Spinal cord (tissue), 10 donors: ENCODE results near the gene KLHL40. TPM values are rescaled to one million over a fixed set of nuclear protein-coding genes. Genes with fewer than 3 reads are reported as not detected.

Source experiments
- DNase-seq, 6 donors: peaks; one replicate each; pipeline versions ENCODE4 v3.0.0 to v3.0.0-alpha.2; 2013 to 2015; ENCODE audit warnings: low spot score in 6 of 6, low read depth in 4 of 6
- H3K27ac ChIP-seq: one replicate; pipeline ENCODE4 v1.5.1; 2013; ENCODE audit warnings: low read depth, low read length, control low read depth
- H3K27me3 ChIP-seq: one replicate; pipeline ENCODE4 v1.6.1; 2013; ENCODE audit warnings: low read length; ENCODE audit not compliant: control insufficient read depth, insufficient read depth
- H3K36me3 ChIP-seq: one replicate; pipeline ENCODE4 v1.6.1; 2013; ENCODE audit warnings: low read length; ENCODE audit not compliant: control insufficient read depth, insufficient read depth
- H3K4me1 ChIP-seq: one replicate; pipeline ENCODE4 v1.6.1; 2013; ENCODE audit warnings: low read length; ENCODE audit not compliant: control insufficient read depth, insufficient read depth
- H3K4me3 ChIP-seq: one replicate; pipeline ENCODE4 v1.5.1; 2013; ENCODE audit warnings: low read depth, low read length, control low read depth
- H3K9me3 ChIP-seq: one replicate; pipeline ENCODE4 v1.6.1; 2013; ENCODE audit warnings: low read length; ENCODE audit not compliant: control insufficient read depth, insufficient read depth
- WGBS: methylation state at CpG from one replicate; pipeline ENCODE4 v1.1.5; 2013; ENCODE audit warnings: missing lambda C conversion rate; ENCODE audit not compliant: insufficient coverage; 5-methylcytosine and 5-hydroxymethylcytosine counted together
- polyA plus RNA-seq, 2 donors: library from polyadenylated mRNA; unstranded; fragments of 120-200 nt; gene quantifications; one replicate each; pipeline ENCODE4 v1.2.1, GENCODE V29; 2013; ENCODE audit not compliant: insufficient read length in 2 of 2
- total RNA-seq, 2 donors: library from RNA; depleted of rRNA in 1 of 2; stranded (reverse); fragments of 120-200 nt in 1 of 2; fragments of >200 nt in 1 of 2; gene quantifications; one replicate each; pipeline versions ENCODE4 v1.2.3 to v1.2.4, GENCODE V29; 2013 to 2014
- donor health status: healthy.

KLHL40 gene
- total and polyA plus RNA-seq, 4 donors, result 0.11 to 0.38 (median 0.21) TPM; not detected in 1

DNA sequence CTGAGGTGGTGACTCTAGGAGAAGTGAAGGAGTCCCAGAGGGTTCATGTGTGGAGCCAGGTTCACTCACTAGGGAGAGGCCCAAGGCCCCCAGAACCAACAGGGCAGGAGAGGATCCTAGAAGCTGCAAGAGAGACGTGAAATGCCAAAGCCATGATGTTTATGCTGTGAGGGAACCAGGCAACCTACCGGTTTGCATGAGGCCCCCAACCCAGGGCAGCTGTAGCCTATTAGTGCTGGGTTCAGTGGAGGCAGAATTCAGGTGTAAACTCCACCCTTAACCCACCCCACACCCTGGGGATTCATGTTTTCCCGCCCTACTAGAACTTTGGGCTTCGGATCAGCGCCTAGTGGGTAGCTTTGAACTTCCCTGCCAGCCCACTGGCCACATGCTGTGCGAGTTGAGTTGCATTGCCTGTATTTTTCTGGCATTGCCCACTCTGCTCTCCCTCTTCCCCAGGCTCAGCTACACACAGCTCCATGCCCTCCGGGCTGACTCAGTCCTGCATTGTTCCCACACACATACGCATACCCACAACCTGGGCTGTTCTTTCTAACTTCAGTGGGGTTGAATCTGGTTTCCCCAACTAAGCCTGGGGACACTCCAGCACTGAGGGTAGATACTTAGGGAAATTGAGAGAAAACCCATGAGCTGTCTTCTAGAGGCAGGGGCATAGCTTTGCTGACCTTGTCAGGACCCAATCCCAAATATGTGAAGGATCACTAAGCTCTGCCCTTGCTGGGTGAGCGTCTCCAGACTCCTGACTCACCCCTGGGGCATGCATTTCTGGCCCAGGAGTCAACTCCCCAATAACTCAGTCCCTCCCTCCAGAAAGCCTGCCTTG lies 33.9 kb upstream of the KLHL40 start:
- Histone ChIP-seq H3K27ac (no peak overlapping the region), H3K4me3 (no peak overlapping the region), H3K9me3 (no peaks in the 10 kb centered on the region), H3K36me3 (peaks cover 11% of the 10 kb centered on the region), H3K4me1 (peaks cover 55% of the 10 kb centered on the region), H3K27me3 (no peaks in the 10 kb centered on the region)
- 57% methylated on average over 6 of the region's 9 CpGs for WGBS
- DNase-seq, result no peak

DNA sequence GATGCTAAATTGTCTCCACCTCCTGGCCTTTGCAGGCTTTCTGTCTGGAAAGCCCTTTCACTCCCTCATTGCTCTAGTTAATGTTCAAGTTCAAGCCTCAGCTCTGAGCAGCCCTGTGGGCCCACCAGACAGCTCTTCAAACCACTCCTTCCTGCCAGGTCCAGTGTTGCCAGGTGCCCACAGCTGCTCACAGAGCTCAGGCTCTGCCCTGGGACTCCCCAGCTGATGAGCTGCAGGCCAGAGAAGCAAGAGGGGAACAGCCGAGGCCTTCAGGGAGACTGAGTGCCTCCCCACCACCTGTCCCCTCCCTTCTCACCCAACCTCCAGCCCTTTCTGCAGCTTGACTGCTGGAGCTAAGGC lies 33.1 kb upstream of the KLHL40 start:
- Histone ChIP-seq H3K27me3 (no peaks in the 10 kb centered on the region), H3K36me3 (peaks cover 15% of the 10 kb centered on the region), H3K27ac (peak overlapping the region; percentile 25), H3K4me1 (peaks cover 63% of the 10 kb centered on the region), H3K9me3 (no peaks in the 10 kb centered on the region), H3K4me3 (no peak overlapping the region)
- 33% methylated on average over 1 of the region's 1 CpG for WGBS
- DNase-seq, result no peak

DNA sequence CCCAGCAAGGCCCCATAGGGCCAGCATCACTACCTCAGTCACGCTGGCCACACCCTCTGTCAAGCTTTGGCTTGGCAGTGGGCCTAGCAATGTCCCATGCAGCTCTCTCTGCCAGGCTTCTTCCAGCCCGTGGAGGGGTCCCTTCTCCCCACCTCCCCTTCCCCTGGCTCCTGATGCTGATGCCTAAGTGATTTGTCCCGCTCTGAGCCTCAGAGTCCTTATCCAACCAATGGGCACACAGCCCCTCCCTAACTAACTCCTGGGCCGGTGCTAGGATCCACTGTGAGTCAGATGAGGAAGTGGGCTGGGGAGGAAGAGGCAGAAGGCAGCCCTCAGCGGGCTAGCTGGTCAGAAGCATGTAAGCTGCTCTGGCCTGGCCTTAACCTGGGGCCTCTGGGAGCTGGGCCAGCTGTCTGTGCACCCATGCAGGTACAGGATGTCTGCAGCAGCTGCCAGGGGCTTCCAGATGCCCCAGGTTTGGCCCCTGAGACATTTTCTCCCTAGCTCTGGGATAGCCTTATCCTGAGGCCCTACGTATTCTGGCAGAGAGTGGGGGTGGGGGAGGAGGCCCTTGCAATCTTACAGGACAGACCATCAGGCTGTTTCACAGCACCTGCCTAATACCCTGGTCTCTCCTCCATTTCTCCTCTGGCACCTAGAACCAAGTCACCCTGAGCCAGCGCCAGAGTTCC lies 32.6 kb upstream of the KLHL40 start:
- peak overlapping the region; percentile 83 for H3K4me3 ChIP-seq
- peaks cover 20% of the 10 kb centered on the region for H3K36me3 ChIP-seq
- H3K9me3 ChIP-seq, result no peaks in the 10 kb centered on the region
- WGBS, result 43% methylated on average over 4 of the region's 7 CpGs
- peak overlapping the region; percentile 61 for H3K27ac ChIP-seq
- peaks cover 67% of the 10 kb centered on the region for H3K4me1 ChIP-seq
- H3K27me3 ChIP-seq, result no peaks in the 10 kb centered on the region
- peak in 1 of 6 donors; percentile 20 for DNase-seq

DNA sequence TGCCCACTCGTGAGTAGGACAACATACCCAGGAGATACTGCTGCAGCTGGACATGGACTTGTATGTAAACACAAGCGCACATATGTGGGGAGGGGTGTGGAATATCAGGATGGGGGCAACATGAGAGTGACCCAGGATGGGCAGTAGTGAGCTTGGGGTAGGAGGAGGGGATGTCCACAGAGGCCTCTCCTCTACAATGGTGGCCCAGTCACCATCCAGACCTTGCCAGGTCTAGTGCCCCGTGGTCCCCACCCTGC lies 32.1 kb upstream of the KLHL40 start:
- DNase-seq, result no peak
- Histone ChIP-seq H3K4me1 (peaks cover 67% of the 10 kb centered on the region), H3K4me3 (peak overlapping the region; percentile 83), H3K27ac (peak overlapping the region; percentile 61), H3K36me3 (peaks cover 25% of the 10 kb centered on the region), H3K9me3 (no peaks in the 10 kb centered on the region), H3K27me3 (no peaks in the 10 kb centered on the region)
- 41% methylated on average over 3 of the region's 3 CpGs for WGBS

DNA sequence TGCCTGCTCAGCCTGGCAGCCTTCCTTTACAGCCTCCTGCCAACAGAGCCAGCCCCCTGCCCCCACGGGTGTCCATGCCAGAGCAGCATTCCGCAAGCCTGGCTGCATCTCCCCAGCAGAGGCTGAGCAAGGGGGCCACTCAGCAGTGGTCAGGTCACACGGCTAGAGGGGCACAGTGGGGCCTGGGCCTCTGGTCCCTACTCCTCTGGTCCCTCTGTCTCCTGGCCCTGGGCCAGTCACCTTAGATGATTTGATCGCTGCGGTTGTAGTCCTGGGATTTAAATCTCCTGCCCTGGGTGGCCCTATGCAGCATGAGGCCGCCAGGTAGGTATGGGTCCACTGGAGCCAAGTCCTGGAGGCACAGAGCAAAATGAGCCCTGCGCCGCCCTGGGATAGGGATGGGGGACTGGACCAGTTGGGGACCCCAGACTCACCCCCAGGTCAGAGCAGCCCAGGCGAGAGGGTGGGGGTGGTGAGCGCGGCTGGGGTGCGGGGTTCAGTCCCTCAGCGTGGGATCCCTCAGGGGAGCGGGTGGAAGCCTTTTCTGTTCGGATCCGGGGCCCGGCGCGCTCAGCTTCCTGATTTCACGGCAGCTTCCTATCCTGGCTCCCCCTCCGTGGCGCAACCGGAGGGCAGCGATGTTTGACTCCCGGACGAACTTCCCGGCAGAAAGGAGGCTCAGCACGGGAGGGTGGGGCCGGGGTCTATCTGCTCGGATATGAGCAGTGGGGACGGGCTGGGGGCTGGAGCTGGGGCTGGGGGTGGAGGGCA lies 31.6 kb upstream of the KLHL40 start, which contains the start of gene ZBTB47:
Gene ZBTB47, plus strand, starts transcription at position 138 of the 771 bp plus-strand sequence. CDS start 4,659 bp downstream, outside the sequence.
- no peaks in the 10 kb centered on the region for H3K27me3 ChIP-seq
- peaks cover 71% of the 10 kb centered on the region for H3K4me1 ChIP-seq
- 2% methylated on average over 31 of the region's 31 CpGs for WGBS
- peaks cover 28% of the 10 kb centered on the region for H3K36me3 ChIP-seq
- peak in 2 of 6 donors; percentile 47 to 78 for DNase-seq
- peak within 1 kb of the TSS; percentile 83 for H3K4me3 ChIP-seq
- peak within 1 kb of the TSS; percentile 73 for H3K27ac ChIP-seq
- no peaks in the 10 kb centered on the region for H3K9me3 ChIP-seq

DNA sequence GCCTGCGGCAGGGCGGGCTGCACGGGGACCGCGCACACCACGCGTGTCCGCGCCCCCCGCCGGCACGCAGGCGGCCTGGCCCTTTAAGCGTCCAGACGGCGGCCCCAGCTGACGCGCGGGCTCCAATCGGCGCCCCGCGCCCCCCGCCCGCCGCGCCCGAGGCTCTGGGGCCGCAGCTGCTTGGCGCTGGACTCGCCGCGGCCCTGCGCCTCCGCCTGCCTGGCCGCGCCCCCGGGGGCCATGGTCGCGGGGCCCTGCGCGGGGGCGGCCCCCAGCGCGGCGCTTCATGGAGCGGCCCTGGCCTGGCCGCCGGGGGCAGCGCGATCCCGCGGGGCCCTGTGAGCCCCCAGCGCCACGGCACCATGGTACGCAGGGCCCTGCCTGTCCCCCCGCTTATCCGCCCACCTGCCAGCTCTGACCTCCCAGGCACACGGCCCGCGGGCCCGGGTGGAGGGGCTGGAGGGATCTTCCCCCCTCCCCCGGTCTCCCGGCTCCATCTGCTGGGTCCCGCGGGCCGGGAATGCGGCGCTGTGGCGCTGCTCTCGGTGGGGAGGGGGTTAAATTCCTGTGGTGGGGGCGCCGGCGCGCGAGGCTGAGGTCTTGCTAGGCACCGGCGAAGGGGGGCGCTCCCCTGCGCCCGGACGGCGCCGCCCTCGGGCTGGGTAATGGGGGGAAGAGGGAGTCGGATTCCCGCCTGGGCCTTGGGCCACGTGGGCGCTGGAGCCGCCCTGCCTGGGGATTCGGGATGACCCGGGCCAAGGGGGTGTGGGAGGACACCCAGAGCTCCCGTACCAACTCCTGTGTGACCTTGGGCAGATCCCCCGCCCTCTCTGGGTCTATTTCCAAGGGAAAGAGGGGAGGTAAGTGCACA lies 30.8 kb upstream of the KLHL40 start:
- WGBS, result under 1% methylated on average over 84 of the region's 94 CpGs
- Histone ChIP-seq H3K27me3 (no peaks in the 10 kb centered on the region), H3K4me1 (peaks cover 77% of the 10 kb centered on the region), H3K27ac (peak overlapping the region; percentile 73), H3K9me3 (no peaks in the 10 kb centered on the region), H3K36me3 (peaks cover 34% of the 10 kb centered on the region), H3K4me3 (peak overlapping the region; percentile 80)
- peak in 5 of 6 donors; percentile 57 to 90 (median 71) for DNase-seq

DNA sequence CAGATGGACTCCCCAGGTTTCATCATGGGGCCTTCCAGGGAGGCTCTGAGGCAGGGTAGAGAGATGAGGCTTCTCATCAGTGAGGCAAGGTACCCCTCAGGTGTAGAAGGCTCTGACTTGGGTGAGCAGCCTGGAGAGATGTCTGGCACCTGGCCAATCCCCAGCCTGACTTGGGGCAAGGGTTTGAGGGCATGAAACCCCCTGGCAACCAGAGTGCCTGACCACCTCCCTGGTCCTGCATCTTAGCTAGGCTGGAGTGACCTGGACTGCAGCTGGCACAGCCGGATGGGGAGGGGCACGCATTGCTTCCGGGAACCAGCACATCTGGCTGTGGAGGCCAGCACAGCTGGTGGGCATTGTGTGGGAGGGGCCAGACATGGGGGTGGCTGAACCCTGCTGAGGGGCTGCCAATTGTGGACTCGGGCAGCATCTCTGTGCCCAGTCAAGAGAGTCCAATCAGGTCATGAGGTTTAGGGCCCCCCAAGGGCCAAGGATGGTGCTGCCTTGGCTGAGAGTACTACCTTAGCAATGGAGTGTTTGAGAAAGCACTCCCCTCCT lies 29.9 kb upstream of the KLHL40 start:
- peaks cover 85% of the 10 kb centered on the region for H3K4me1 ChIP-seq
- H3K36me3 ChIP-seq, result peaks cover 43% of the 10 kb centered on the region
- 35% methylated on average over 4 of the region's 4 CpGs for WGBS
- peak overlapping the region; percentile 80 for H3K4me3 ChIP-seq
- no peak for DNase-seq
- peak overlapping the region; percentile 73 for H3K27ac ChIP-seq
- no peaks in the 10 kb centered on the region for H3K27me3 ChIP-seq
- no peaks in the 10 kb centered on the region for H3K9me3 ChIP-seq

DNA sequence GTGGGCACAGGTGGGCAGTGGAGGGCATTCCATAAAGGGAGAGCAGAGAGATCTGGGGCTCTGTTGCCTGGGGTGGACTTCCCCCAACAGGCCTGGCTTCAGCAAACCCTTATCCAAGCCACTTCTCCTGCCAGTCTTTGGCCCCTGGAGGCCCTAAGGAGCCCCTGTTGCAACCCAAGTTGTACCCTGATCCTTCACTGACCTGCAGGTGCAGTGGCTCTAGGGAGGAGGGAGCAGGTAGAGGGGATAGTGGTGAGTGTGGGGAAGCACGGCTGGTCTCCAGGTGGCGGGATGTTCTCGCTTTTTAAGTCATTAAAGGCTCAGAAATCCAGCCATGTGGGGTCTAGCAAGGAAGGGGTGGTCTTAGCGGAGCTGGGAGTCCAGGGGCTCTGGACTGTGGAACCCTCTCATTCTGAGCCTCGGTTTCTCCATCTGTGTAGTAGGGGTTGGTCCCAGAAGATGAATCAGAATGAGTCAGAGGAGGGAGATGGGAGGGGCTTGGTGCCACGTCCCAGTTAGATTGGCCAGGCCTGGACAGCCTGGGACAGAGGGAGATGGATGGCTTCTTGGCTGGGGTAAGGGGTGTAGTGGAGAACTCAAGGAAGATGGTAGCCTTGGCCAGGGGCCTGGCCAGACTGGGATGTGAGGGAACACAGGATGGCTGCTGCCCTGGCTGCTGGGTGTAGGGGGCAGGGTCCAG lies 29.2 kb upstream of the KLHL40 start:
- no peak for DNase-seq
- Histone ChIP-seq H3K9me3 (no peaks in the 10 kb centered on the region), H3K27me3 (no peaks in the 10 kb centered on the region), H3K4me3 (no peak overlapping the region), H3K27ac (no peak overlapping the region), H3K4me1 (peaks cover 83% of the 10 kb centered on the region), H3K36me3 (peaks cover 49% of the 10 kb centered on the region)
- WGBS, result 82% methylated on average over 6 of the region's 6 CpGs
